Endothelial cell of umbilical vein (primary cell): ENCODE measurements around the gene PPP1CA. TPM values are rescaled to one million over a fixed set of nuclear protein-coding genes. Genes with fewer than 3 reads are reported as not detected.

Experiments used
- BruUV-seq: library from RNA; stranded (reverse); fragments of 400-500 nt; replicated peaks from 2 replicates; lab custom pipeline; 2021; lab: Mats Ljungman, UMichigan
- CTCF ChIA-PET: fragments of 300-600, 350-600 bp; sonication (Branson Sonifier 250); formaldehyde crosslinking; loops from one replicate; lab custom pipeline; 2021; ENCODE audit warnings: antibody characterized with exemption, inconsistent platforms; lab: Charles Lee
- POLR2A ChIA-PET: fragments of 300-600, 350-600 bp; sonication (Branson Sonifier 250); formaldehyde crosslinking; loops from one replicate; lab custom pipeline; 2021; ENCODE audit warnings: antibody characterized with exemption, inconsistent platforms; lab: Charles Lee
- DNase-seq: peaks from one replicate; pipeline ENCODE4 v3.0.0-alpha.2; 2011; ENCODE audit warnings: low read depth, low spot score
- FAIRE-seq: peaks from 2 replicates; lab custom pipeline; 2011; peaks lifted over from hg19 to GRCh38; lab: Jason Lieb, UNC
- H2AFZ ChIP-seq: 2 replicates; pipeline ENCODE4 v1.6.0; 2012; ENCODE audit warnings: low read depth, low read length, control low read depth, inconsistent platforms
- H3K27ac ChIP-seq: 2 replicates; pipeline ENCODE4 v1.5.1; 2011; ENCODE audit warnings: low read depth, mild to moderate bottlenecking, control low read depth, low read length, moderate library complexity; ENCODE audit not compliant: insufficient read depth
- H3K27me3 ChIP-seq, 2 experiments: 2 replicates each; pipeline versions ENCODE4 v1.6.0 to v1.6.1; 2011; ENCODE audit warnings: low read length in 2 of 2, mixed read lengths in 1 of 2; ENCODE audit not compliant: control insufficient read depth in 2 of 2, insufficient read depth in 2 of 2
- H3K36me3 ChIP-seq, 2 experiments: 2 replicates in 1 of 2; 3 replicates in 1 of 2; pipeline ENCODE4 v1.5.1; 2011; ENCODE audit warnings: low read length in 2 of 2, mild to moderate bottlenecking in 1 of 2, moderate library complexity in 1 of 2; ENCODE audit not compliant: control insufficient read depth in 2 of 2, insufficient read depth in 2 of 2; ENCODE audit errors: extremely low read depth in 1 of 2
- H3K4me1 ChIP-seq: 3 replicates; pipeline ENCODE4 v1.5.1; 2011; ENCODE audit warnings: mild to moderate bottlenecking, low read length; ENCODE audit not compliant: control insufficient read depth, insufficient read depth; ENCODE audit errors: extremely low read depth
- H3K4me2 ChIP-seq: 2 replicates; pipeline ENCODE4 v1.6.1; 2011; ENCODE audit warnings: low read length, control low read depth, mixed read lengths; ENCODE audit not compliant: insufficient read depth
- H3K4me3 ChIP-seq, 3 experiments: fragments of 200-600 bp in 1 of 3; sonication (generic), shearing (Covaris generic) in 1 of 3; replicated peaks in 1 of 3; 2 replicates each; pipeline ENCODE4 v1.5.1; 2011 to 2016; ENCODE audit warnings: control low read depth in 3 of 3, low read length in 3 of 3, mild to moderate bottlenecking in 2 of 3, inconsistent platforms in 1 of 3, low read depth in 1 of 3, moderate library complexity in 1 of 3; ENCODE audit not compliant: insufficient read depth in 1 of 3
- H3K79me2 ChIP-seq: 2 replicates; pipeline ENCODE4 v1.6.0; 2012; ENCODE audit warnings: low read length, inconsistent platforms; ENCODE audit not compliant: control insufficient read depth, insufficient read depth
- H3K9ac ChIP-seq: replicated peaks from 2 replicates; pipeline ENCODE3; 2011; ENCODE audit warnings: low read length, control low read depth; ENCODE audit not compliant: insufficient read depth; ENCODE audit errors: extremely low read depth
- H3K9me1 ChIP-seq: replicated peaks from 3 replicates; pipeline ENCODE4 v1.6.0; 2011; ENCODE audit warnings: mild to moderate bottlenecking, low read length; ENCODE audit not compliant: control insufficient read depth, insufficient read depth; ENCODE audit errors: extremely low read depth
- H3K9me3 ChIP-seq: replicated peaks from 2 replicates; pipeline ENCODE4 v1.5.1; 2012; ENCODE audit warnings: low read length, inconsistent platforms; ENCODE audit not compliant: control insufficient read depth, insufficient read depth
- H4K20me1 ChIP-seq: replicated peaks from 2 replicates; pipeline ENCODE3; 2011; ENCODE audit warnings: mild to moderate bottlenecking, low read length; ENCODE audit not compliant: control insufficient read depth, insufficient read depth; ENCODE audit errors: extremely low read depth
- CTCF ChIP-seq, 2 donors: IDR thresholded peaks; 1 replicate in 1 of 2; 2 replicates in 1 of 2; pipeline ENCODE4 v1.5.1; 2011; ENCODE audit warnings: low read length in 2 of 2, mild to moderate bottlenecking in 2 of 2, moderate library complexity in 2 of 2, control low read depth in 1 of 2, inconsistent platforms in 1 of 2, low read depth in 1 of 2; ENCODE audit not compliant: insufficient read depth in 1 of 2; ENCODE audit errors: extremely low read depth in 1 of 2
- EZH2 ChIP-seq: IDR thresholded peaks from 2 replicates; pipeline ENCODE4 v1.6.1; 2012; ENCODE audit warnings: borderline replicate concordance, low read depth, mild to moderate bottlenecking, moderate library complexity, low read length, inconsistent platforms; ENCODE audit not compliant: severe bottlenecking
- FOS ChIP-seq: IDR thresholded peaks from 2 replicates; pipeline ENCODE4 v1.6.1; 2011; ENCODE audit warnings: mild to moderate bottlenecking, low read length, moderate library complexity, borderline replicate concordance; ENCODE audit not compliant: insufficient read depth
- GATA2 ChIP-seq: IDR thresholded peaks from 2 replicates; pipeline ENCODE4 v1.7.0; 2011; ENCODE audit warnings: low read depth, mild to moderate bottlenecking, moderate library complexity, mixed read lengths, low read length; ENCODE audit not compliant: insufficient read length, insufficient read depth
- JUN ChIP-seq: IDR thresholded peaks from 2 replicates; pipeline ENCODE4 v1.6.1; 2011; ENCODE audit warnings: borderline replicate concordance, low read depth; ENCODE audit not compliant: insufficient read length, insufficient read depth
- MAX ChIP-seq: IDR thresholded peaks from 2 replicates; pipeline ENCODE4 v1.6.1; 2011; ENCODE audit not compliant: insufficient read depth, insufficient read length
- MYC ChIP-seq: IDR thresholded peaks from one replicate; pipeline ENCODE4 v1.6.1; 2011; ENCODE audit warnings: mild to moderate bottlenecking, low read depth, low read length
- POLR2A ChIP-seq: IDR thresholded peaks from 2 replicates; pipeline ENCODE4 v1.6.1; 2012; ENCODE audit warnings: low read depth, mild to moderate bottlenecking, control low read depth, low read length
- POLR2AphosphoS5 ChIP-seq: IDR thresholded peaks from 2 replicates; pipeline ENCODE4 v1.6.1; 2012; ENCODE audit warnings: low read depth, mild to moderate bottlenecking, control low read depth, low read length, moderate library complexity; ENCODE audit not compliant: insufficient read depth
- dilution Hi-C: fragments of 300-500 bp; cut with MboI; formaldehyde crosslinking; loops from one replicate; pipeline ENCODE4 v1.15.0; 2019; ENCODE audit warnings: low sequenced_read_pairs; ENCODE audit not compliant: extremely low pct_ligation_motif_present
- intact Hi-C: fragments of 100-400 bp; cut with micrococcal nuclease; formaldehyde crosslinking; loops from one replicate; pipeline ENCODE4 v1.10.0; 2022
- polyA plus RNA-seq, 4 experiments: library from polyadenylated mRNA; depleted of rRNA in 3 of 4; stranded (reverse) in 3 of 4; unstranded in 1 of 4; fragments of >200 nt; gene quantifications; 2 replicates each; pipeline versions ENCODE4 v1.2.1 to v1.2.3, GENCODE V29; 2011 to 2012; ENCODE audit warnings: missing spikeins in 1 of 4
- total RNA-seq: library from RNA; stranded (reverse); gene quantifications from 2 replicates; pipeline ENCODE4 v1.2.3, GENCODE V29; 2021

PPP1CA gene
- total and polyA plus RNA-seq, 2 donors (not counting 3 experiments of a cell fraction or from before 2014, with no cell fraction given): 192 to 419 TPM

DNA sequence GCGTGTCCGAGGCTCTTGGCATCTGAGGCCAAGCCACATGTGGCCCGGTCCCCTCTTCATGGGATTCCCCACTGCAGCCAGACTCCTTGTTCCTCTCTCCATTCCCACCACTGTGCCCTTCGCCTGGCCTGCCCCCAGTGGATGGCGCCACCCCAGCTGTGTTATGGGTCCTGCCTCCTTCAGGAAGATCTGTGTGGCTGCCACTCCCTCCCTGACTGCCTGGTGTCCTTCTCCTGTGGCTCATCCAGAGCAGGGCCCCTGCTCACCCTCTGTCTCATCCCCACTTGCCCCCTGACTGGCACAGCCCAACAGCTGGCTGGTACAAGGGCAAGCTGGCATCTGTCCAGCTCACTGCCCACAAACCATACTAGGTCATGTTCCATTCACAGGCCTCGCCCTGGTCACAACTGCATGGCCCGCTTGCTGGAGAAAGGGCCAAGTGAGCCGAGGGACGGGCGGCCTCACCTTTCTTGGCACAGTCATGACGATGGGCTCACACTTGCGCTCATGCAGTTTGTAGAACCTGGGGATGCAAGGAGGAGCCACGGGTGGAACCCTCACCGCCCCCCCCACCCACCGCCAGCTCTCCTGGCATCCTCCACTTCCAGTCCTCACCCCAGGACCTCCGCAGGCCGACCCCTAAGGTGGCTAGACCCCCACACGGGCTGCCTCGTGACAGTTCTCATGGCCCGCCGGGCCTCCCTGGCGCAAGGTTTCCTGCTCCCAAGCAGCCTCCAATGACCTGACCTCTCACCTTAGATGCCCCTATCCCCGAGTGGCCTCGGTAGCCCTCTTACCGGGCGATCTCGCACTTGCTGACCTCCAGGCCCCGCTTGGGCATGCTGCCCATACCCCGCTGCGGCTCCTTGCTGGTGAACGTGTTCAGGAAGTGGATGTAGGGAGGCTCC is 37.9 kb upstream of the PPP1CA start:
- TF ChIP-seq JUN: no peak
- peak; percentile 13 for TF ChIP-seq POLR2A
- TF ChIP-seq CTCF (IDR thresholded peaks at IDR 0.05; ENCODE audit: extremely low read depth in 1 of 2, insufficient read depth in 1 of 2, low read depth in 1 of 2, low read length in 2 of 2): peak in 1 of 2 donors; percentile 13
- TF ChIP-seq MAX: no peak
- no peak for TF ChIP-seq MYC
- no peak for TF ChIP-seq FOS
- TF ChIP-seq GATA2: no peak
- TF ChIP-seq EZH2: no peak
- peak; percentile 16 for TF ChIP-seq POLR2AphosphoS5
- Histone ChIP-seq H3K79me2 (peaks cover 11% of the 10 kb centered on the region), H3K9ac (no peak overlapping the region), H3K4me1 (peaks cover 6% of the 10 kb centered on the region), H3K4me2 (no peak overlapping the region), H3K9me3 (no peaks in the 10 kb centered on the region), H3K4me3 (no peak overlapping the region), H3K27ac (no peak overlapping the region), H3K36me3 (peaks cover 0 to 29% of the 10 kb centered on the region in 2 experiments), H2AFZ (no peak overlapping the region), H3K9me1 (no peaks in the 10 kb centered on the region), H4K20me1 (no peaks in the 10 kb centered on the region), H3K27me3 (no peaks in the 10 kb centered on the region)
- ChIA-PET CTCF (interaction anchor here (0.7 to 1.2 kb wide), 3 partner anchors 29 to 47 kb away, joined by 3 to 5 read pairs (median 3); partner anchors contain the start of genes PPP1CA and RAD9A), POLR2A (interaction anchor here (0.6 kb wide), 1 partner anchor 37 kb away, joined by 3 read pairs; no protein-coding TSS in a partner anchor)
- intact Hi-C loops (no loop called here), dilution Hi-C loops (no loop called here)
- no TSS peak for BruUV-seq
- DNase-seq (peak; percentile 8), FAIRE-seq (no peak)
